Mesenchymal stem cell (in vitro differentiated cells and primary cell): ENCODE results near the gene FAM83C.

Source experiments
- DNase-seq: peaks from one replicate; pipeline ENCODE4 v3.0.0-alpha.2; 2013
- H2AFZ ChIP-seq: one replicate; pipeline ENCODE4 v1.6.1; 2013; ENCODE audit warnings: low read depth, mild to moderate bottlenecking, control low read depth, inconsistent platforms, low read length, moderate library complexity
- H2AK5ac ChIP-seq: 2 replicates; pipeline ENCODE4 v1.6.1; 2013; ENCODE audit warnings: low read length, moderate library complexity, mild to moderate bottlenecking, inconsistent platforms; ENCODE audit not compliant: severe bottlenecking
- H2BK120ac ChIP-seq: one replicate; pipeline ENCODE4 v1.6.1; 2013; ENCODE audit warnings: low read depth, mild to moderate bottlenecking, inconsistent platforms, low read length, moderate library complexity
- H2BK12ac ChIP-seq, 2 experiments: one replicate each; pipeline ENCODE4 v1.6.1; 2013; ENCODE audit warnings: inconsistent platforms in 2 of 2, low read length in 2 of 2, mild to moderate bottlenecking in 2 of 2, moderate library complexity in 2 of 2, control low read depth in 1 of 2
- H2BK15ac ChIP-seq: one replicate; pipeline ENCODE4 v1.6.1; 2013; ENCODE audit warnings: mild to moderate bottlenecking, low read depth, inconsistent platforms; ENCODE audit not compliant: poor library complexity, severe bottlenecking
- H2BK5ac ChIP-seq: 2 replicates; pipeline ENCODE4 v1.6.1; 2013; ENCODE audit warnings: low read depth, mild to moderate bottlenecking, low read length, control low read depth, inconsistent platforms; ENCODE audit not compliant: poor library complexity, severe bottlenecking
- H3K14ac ChIP-seq, 2 experiments: one replicate each; pipeline ENCODE4 v1.6.1; 2013; ENCODE audit warnings: inconsistent platforms in 2 of 2, low read length in 2 of 2, control low read depth in 1 of 2, mild to moderate bottlenecking in 1 of 2, moderate library complexity in 1 of 2
- H3K18ac ChIP-seq, 2 experiments: one replicate each; pipeline ENCODE4 v1.6.1; 2013; ENCODE audit warnings: inconsistent platforms in 2 of 2, low read length in 2 of 2, control low read depth in 1 of 2, low read depth in 1 of 2, mild to moderate bottlenecking in 1 of 2
- H3K23ac ChIP-seq, 2 experiments: one replicate each; pipeline ENCODE4 v1.6.1; 2013; ENCODE audit warnings: inconsistent platforms in 2 of 2, low read length in 2 of 2, mild to moderate bottlenecking in 2 of 2, moderate library complexity in 2 of 2, control low read depth in 1 of 2
- H3K27ac ChIP-seq: 2 replicates; pipeline ENCODE4 v1.5.1; 2013; ENCODE audit warnings: mild to moderate bottlenecking, moderate library complexity, low read length, control low read depth, inconsistent platforms; ENCODE audit not compliant: poor library complexity, severe bottlenecking
- H3K27me3 ChIP-seq, 2 experiments: 2 replicates each; pipeline versions ENCODE4 v1.6.1 to v1.7.0; 2013; ENCODE audit warnings: low read length in 2 of 2, mild to moderate bottlenecking in 2 of 2, moderate library complexity in 2 of 2, control low read depth in 1 of 2, inconsistent platforms in 1 of 2; ENCODE audit not compliant: control insufficient read depth in 1 of 2, insufficient read depth in 1 of 2
- H3K36me3 ChIP-seq, 2 experiments: 2 replicates each; pipeline versions ENCODE4 v1.6.1 to v1.7.0; 2013; ENCODE audit warnings: low read length in 2 of 2, control low read depth in 1 of 2, inconsistent platforms in 1 of 2, low read depth in 1 of 2, mild to moderate bottlenecking in 1 of 2; ENCODE audit not compliant: insufficient read depth in 2 of 2, control insufficient read depth in 1 of 2
- H3K4ac ChIP-seq, 2 experiments: one replicate each; pipeline ENCODE4 v1.6.1; 2013; ENCODE audit warnings: inconsistent platforms in 2 of 2, low read length in 2 of 2, mild to moderate bottlenecking in 2 of 2, moderate library complexity in 2 of 2, control low read depth in 1 of 2, low read depth in 1 of 2
- H3K4me1 ChIP-seq: 2 replicates; pipeline ENCODE4 v1.6.1; 2013; ENCODE audit warnings: low read depth, low read length, control low read depth; ENCODE audit not compliant: control insufficient read depth, insufficient read depth
- H3K4me2 ChIP-seq: 2 replicates; pipeline ENCODE4 v1.6.1; 2013; ENCODE audit warnings: low read length, mild to moderate bottlenecking, inconsistent platforms; ENCODE audit not compliant: poor library complexity, severe bottlenecking
- H3K4me3 ChIP-seq, 2 experiments: 2 replicates each; pipeline versions ENCODE4 v1.5.1 to v1.7.0; 2013; ENCODE audit warnings: low read length in 2 of 2, mild to moderate bottlenecking in 2 of 2, control low read depth in 1 of 2, low read depth in 1 of 2; ENCODE audit not compliant: insufficient read depth in 1 of 2
- H3K79me1 ChIP-seq: replicated peaks from 2 replicates; pipeline ENCODE4 v1.6.1; 2013; ENCODE audit warnings: mild to moderate bottlenecking, control low read depth, low read length, inconsistent platforms; ENCODE audit not compliant: poor library complexity, severe bottlenecking
- H3K9ac ChIP-seq: 2 replicates; pipeline ENCODE4 v1.7.0; 2013; ENCODE audit warnings: mild to moderate bottlenecking, low read length, moderate library complexity
- H3K9me3 ChIP-seq: 2 replicates; pipeline ENCODE4 v1.7.0; 2013; ENCODE audit warnings: mild to moderate bottlenecking, low read length; ENCODE audit not compliant: control insufficient read depth
- H4K8ac ChIP-seq: one replicate; pipeline ENCODE4 v1.6.1; 2013; ENCODE audit warnings: inconsistent platforms, mild to moderate bottlenecking, low read length, moderate library complexity
- H4K91ac ChIP-seq: one replicate; pipeline ENCODE4 v1.6.1; 2013; ENCODE audit warnings: mild to moderate bottlenecking, low read length, inconsistent platforms
- WGBS: methylation state at CpG from one replicate; pipeline ENCODE4 v1.1.7; 2013; ENCODE audit warnings: mixed read lengths; 5-methylcytosine and 5-hydroxymethylcytosine counted together

FAM83C gene

GRCh38 chr20:35270021-35270902 lies 22.0 kb downstream of the FAM83C start:
- DNase-seq: no peak
- H2BK5ac ChIP-seq: no peak overlapping the region
- no peak overlapping the region for H3K27ac ChIP-seq
- H3K23ac ChIP-seq: no peak overlapping the region
- no peak overlapping the region for H4K8ac ChIP-seq
- H2BK12ac ChIP-seq: no peak overlapping the region
- H2AK5ac ChIP-seq: peak overlapping the region; percentile 23
- peaks cover 31% of the 10 kb centered on the region for H3K4me1 ChIP-seq
- no peak overlapping the region for H3K9ac ChIP-seq
- no peak overlapping the region for H2BK15ac ChIP-seq
- H3K18ac ChIP-seq: no peak overlapping the region
- peaks cover 5% of the 10 kb centered on the region for H3K79me1 ChIP-seq
- H3K4me2 ChIP-seq: no peak overlapping the region
- no peak overlapping the region for H3K14ac ChIP-seq
- WGBS: 87% methylated on average over 18 of the region's 19 CpGs
- H3K4me3 ChIP-seq: no peak overlapping the region
- H2BK120ac ChIP-seq: no peak overlapping the region
- no peaks in the 10 kb centered on the region for H3K27me3 ChIP-seq
- H3K9me3 ChIP-seq: no peaks in the 10 kb centered on the region
- H4K91ac ChIP-seq: no peak overlapping the region
- H3K36me3 ChIP-seq: peaks cover 54 to 61% of the 10 kb centered on the region in 2 experiments
- H2AFZ ChIP-seq: no peak overlapping the region
- no peak overlapping the region for H3K4ac ChIP-seq

- WGBS: 48% methylated on average over 14 of the region's 14 CpGs
- Histone ChIP-seq H3K79me1 (peaks cover 1% of the 10 kb centered on the region), H3K9ac (no peak overlapping the region), H3K4me1 (peaks cover 25% of the 10 kb centered on the region), H3K27ac (peak overlapping the region; percentile 20), H2BK15ac (peak overlapping the region; percentile 21), H4K8ac (peak overlapping the region; percentile 48), H3K9me3 (no peaks in the 10 kb centered on the region), H2BK5ac (no peak overlapping the region), H4K91ac (peak overlapping the region; percentile 31), H3K14ac (no peak overlapping the region), H3K4me2 (no peak overlapping the region), H2BK12ac (no peak overlapping the region), H2AK5ac (peak overlapping the region; percentile 65), H3K4me3 (no peak overlapping the region), H3K27me3 (no peaks in the 10 kb centered on the region), H2BK120ac (no peak overlapping the region), H2AFZ (no peak overlapping the region), H3K23ac (no peak overlapping the region), H3K4ac (no peak overlapping the region), H3K18ac (no peak overlapping the region), H3K36me3 (peaks cover 43 to 54% of the 10 kb centered on the region in 2 experiments)
- DNase-seq: peak; percentile 73
These were observed 23.0 kb downstream of the FAM83C start for GRCh38 chr20:35269055-35269781.

- peaks cover 1% of the 10 kb centered on the region for H3K79me1 ChIP-seq
- no peak overlapping the region for H3K27ac ChIP-seq
- no peak overlapping the region for H3K9ac ChIP-seq
- H4K91ac ChIP-seq: no peak overlapping the region
- H3K4me3 ChIP-seq: no peak overlapping the region
- H3K14ac ChIP-seq: no peak overlapping the region
- no peak overlapping the region for H2BK15ac ChIP-seq
- H3K23ac ChIP-seq: no peak overlapping the region
- no peak for DNase-seq
- no peak overlapping the region for H3K18ac ChIP-seq
- 95% methylated on average over 16 of the region's 16 CpGs for WGBS
- no peak overlapping the region for H3K4me2 ChIP-seq
- H3K4me1 ChIP-seq: peaks cover 29% of the 10 kb centered on the region
- peak overlapping the region; percentile 26 for H2AK5ac ChIP-seq
- H2AFZ ChIP-seq: no peak overlapping the region
- no peak overlapping the region for H2BK5ac ChIP-seq
- H2BK120ac ChIP-seq: no peak overlapping the region
- H3K9me3 ChIP-seq: no peaks in the 10 kb centered on the region
- no peak overlapping the region for H3K4ac ChIP-seq
- H3K36me3 ChIP-seq: peaks cover 33 to 48% of the 10 kb centered on the region in 2 experiments
- no peak overlapping the region for H4K8ac ChIP-seq
- H2BK12ac ChIP-seq: no peak overlapping the region
- H3K27me3 ChIP-seq: no peaks in the 10 kb centered on the region
These were observed 25.1 kb downstream of the FAM83C start for GRCh38 chr20:35267092-35267491.

GRCh38 chr20:35264755-35265154 lies 27.5 kb downstream of the FAM83C start:
- Histone ChIP-seq H3K36me3 (peaks cover 24 to 34% of the 10 kb centered on the region in 2 experiments), H3K4me3 (no peak overlapping the region), H3K23ac (no peak overlapping the region), H3K27ac (peak overlapping the region; percentile 45), H3K4me2 (no peak overlapping the region), H3K9ac (no peak overlapping the region), H3K4me1 (peaks cover 38% of the 10 kb centered on the region), H3K14ac (no peak overlapping the region), H3K4ac (no peak overlapping the region), H3K79me1 (peaks cover 6% of the 10 kb centered on the region), H2AFZ (no peak overlapping the region), H2AK5ac (peak overlapping the region; percentile 98), H4K8ac (no peak overlapping the region), H2BK15ac (no peak overlapping the region), H2BK5ac (peak overlapping the region; percentile 59), H3K18ac (no peak overlapping the region), H2BK12ac (no peak overlapping the region), H3K9me3 (no peaks in the 10 kb centered on the region), H3K27me3 (no peaks in the 10 kb centered on the region), H4K91ac (no peak overlapping the region), H2BK120ac (no peak overlapping the region)
- DNase-seq: no peak
- 35% methylated on average over 1 of the region's 1 CpG for WGBS
